Raji (cell line): ENCODE measurements around the gene SLC25A4.
A peak's percentile ranks its signal among the peaks of the same experiment; 100 is the strongest.

Experiments used
- POLR2A ChIP-seq: IDR thresholded peaks from 2 replicates; pipeline ENCODE4 v1.6.1; 2011; ENCODE audit warnings: low read depth, low read length, control low read depth; ENCODE audit not compliant: insufficient read depth

SLC25A4 gene

DNA sequence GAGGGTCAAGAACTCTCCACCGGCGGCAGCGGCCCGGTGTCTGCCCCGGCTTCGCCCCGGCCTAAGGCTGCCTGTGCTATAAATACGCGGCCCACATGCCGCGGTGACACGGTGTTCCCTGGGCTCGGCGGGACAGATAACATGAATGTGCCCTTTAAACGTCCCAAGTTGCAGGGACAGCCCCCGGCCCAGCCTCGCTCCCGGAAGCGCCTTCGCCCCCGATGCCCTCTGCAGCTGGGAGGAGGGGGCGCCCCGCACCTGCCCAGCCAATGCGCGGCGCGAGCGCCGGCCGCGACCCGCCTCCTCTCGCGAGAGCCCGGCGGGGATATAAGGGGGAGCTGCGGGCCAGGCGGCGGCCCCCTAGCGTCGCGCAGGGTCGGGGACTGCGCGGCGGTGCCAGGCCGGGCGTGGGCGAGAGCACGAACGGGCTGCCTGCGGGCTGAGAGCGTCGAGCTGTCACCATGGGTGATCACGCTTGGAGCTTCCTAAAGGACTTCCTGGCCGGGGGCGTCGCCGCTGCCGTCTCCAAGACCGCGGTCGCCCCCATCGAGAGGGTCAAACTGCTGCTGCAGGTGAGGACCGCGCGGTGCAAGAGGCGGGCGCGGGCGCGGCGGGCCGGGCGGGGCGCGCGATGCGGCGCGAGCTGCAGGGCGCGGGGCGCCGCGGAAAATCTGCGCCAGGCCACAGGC, at the start of gene SLC25A4:
SLC25A4 (plus strand) TSS at position 355 of the 689 bp plus-strand sequence; CDS start at position 462, 107 bp downstream.
- peak; percentile 99 for TF ChIP-seq POLR2A

DNA sequence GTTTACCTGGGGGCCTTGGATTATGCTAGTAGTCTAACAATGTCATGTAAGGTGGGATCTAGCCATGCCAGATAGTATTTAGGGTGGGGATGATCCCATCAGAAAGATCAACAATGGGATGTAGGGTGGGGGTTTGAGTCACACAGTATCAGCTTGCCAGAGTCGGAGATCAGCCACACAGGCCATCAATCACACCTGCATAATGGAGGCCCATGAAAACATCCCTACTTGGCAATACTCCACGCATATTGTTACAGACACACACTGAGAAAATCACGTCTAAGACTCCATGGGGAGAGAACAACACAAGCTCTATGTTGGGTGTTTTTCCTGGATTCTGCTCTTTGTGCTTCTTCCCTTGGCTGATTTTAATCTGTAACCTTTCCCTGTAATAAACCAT, 49.5 kb upstream of the SLC25A4 start:
- TF ChIP-seq POLR2A: no peak

DNA sequence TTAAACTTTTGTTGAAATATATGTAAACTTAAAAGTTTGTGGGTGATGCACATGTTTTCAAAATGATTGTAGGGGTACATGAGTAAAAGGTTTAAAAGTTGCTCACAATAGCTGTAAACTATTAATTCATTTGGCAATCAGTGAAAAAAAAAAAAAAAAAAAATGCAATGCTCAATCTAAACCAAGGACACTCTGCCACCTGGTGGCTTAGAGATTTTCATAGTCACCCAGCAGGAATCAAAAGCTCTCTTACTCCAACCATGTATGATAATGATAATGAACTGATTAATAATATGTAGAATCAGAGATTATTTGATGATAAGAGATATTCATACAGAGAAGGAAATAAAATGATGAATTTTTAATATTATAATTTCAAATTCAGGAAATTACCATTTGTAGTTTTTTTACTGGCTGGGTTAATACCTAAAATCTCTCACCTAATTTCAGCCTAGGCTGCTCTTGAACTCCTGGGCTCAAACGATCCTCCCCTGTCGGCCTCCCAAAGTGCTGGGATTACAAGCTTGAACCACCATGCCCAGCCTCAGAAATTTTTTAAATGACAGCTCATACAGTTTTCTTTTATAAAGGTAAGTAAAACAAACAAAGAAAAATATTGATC, 46.9 kb upstream of the SLC25A4 start:
- no peak for TF ChIP-seq POLR2A

DNA sequence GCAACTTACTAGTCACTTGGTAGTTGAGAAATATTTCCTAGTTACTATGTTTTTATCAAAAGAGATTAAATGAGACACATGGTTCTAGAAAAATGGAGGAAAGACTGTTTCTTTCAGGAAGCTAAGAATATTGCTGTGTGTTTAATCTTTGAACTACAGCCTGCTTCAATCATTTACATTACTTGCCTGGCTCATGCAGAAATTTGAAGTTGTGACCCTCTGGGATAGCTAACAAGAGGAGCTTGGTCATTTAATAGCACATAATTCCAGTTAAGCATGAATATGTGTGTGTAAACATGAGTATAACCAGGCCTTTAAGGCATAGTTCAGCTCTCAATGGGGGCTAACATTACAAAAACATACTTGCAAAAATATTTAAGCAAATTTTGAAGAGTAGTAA, 44.6 kb upstream of the SLC25A4 start:
- TF ChIP-seq POLR2A: no peak

DNA sequence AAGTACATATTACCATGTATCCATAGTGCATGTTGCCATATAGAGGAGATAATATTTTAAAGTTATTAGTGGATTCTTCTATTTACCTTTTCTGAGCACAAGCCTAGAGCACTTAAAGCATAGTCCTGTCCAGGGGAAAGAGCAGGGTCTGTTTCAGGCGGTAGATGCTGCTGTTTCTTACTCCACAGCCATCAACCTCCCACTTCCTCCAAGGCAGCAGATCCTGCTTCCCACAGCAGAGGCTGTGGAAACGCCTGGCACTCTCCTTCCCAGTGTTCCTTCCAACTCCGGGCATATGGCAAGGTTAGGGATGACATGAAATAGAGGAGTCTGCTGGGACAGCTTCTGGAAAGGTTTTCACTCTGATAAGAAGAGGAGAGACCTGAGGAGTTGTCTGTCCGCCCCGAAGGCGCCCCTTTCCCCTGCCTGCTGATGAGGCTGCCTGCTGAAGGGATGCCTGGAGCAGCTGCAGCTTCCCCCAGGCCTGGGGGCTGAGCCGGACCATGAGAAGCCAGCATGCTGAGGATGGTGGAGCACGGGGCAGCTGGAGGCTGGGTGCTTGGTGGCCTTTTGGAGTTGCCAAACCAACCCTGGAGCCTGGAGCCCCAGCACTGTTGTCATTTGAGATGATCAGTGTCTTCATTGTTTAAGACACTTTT, 43.9 kb upstream of the SLC25A4 start:
- no peak for TF ChIP-seq POLR2A

DNA sequence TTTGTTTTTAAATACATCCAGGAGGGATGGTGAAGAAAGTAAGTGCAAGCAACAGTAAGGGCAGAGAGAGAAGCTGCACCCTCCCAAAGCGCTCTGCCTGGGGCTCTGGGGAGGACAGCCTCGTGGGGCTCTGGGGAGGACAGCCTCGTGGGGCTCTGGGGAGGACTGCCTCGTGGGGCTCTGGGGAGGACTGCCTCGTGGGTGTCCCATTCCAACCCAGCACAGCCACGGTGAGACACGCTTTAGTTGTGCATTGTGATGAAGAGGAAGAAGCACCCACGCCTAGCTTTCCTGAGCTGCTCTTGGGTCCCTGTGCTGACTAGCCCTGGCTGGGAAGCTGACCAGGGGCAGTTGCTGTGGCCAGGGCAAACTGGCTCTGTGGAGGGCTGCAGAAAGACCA, 43.1 kb upstream of the SLC25A4 start:
- TF ChIP-seq POLR2A: no peak

DNA sequence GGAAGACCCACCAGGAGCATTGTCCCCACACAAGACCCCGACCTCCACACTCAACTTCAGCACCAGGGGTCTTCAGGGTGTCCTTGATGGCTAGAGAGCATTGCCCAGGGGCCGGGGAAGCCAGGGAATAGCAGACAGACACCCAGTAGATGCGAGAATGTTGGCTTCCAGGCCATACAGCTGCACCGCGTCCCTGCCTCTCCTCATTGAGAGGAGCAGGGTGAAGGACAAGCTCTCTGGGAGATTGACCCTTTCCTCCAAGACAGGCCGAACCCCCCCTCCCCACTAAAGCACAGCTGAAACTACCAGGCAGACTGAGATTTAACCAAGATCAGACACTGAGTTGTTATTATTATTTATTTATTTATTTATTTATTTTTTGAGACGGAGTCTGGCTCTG, 42.6 kb upstream of the SLC25A4 start:
- no peak for TF ChIP-seq POLR2A

DNA sequence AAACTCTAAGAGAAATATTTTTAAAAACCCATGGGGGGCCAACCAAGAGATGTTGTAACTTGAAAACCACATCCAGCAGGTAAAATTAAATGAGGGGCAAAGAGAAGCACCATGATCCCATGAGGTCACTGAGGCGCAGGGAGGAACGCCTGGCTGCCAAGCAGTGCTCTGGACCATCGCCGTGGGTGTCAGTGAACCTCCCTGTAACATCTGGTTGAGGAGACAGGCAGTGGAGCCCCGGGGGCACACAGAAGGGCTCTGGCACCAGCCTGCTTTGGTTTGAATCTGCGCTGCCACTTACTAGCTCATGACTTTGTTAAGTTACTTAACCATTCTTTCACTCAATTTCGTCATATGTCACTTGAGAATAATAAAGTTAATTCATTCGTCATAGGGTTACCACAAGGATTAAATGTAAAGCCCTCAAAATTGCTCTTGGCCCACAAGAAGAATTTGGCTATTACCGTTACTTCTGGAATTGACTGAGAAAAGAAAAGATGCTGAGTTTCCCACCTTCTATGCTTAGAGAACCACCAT, 41.6 kb upstream of the SLC25A4 start:
- no peak for TF ChIP-seq POLR2A

DNA sequence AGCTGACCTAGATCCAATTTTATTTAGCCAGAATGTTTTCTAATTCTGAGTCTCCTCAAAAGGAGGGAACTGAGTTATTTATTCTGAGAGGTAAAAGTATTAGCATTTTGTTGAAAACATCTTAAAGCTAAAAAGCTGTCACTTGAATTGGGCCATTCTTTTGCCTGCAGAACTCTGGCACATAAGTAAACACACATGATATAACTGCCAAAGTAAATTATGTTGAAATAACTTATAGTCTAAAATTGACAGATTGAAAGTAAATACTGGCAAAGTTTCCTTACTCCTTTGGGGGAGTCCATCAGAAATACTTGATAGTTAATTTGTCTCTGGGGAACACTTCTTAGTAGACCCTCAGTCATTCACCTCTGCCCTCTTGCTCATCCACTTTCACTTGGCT, 38.3 kb upstream of the SLC25A4 start:
- TF ChIP-seq POLR2A: no peak

DNA sequence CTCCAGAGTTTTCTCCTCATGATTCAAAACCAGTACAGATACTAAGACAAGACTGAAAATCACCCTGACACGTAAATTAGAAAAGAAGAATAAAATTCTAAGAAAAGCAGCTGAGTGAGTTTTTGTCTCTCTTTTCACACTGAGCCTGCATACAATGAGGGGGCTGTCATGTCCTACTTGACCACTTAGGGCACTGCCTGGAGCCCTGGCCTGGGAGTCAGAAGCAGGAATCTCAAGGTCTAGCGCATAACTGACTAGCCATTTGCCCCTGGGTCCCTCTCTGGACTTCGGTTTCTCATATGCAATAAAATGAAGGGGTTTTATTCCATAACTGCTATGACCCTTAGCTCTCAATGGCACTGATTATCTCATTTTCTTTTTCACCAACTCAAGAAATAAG, 36.7 kb upstream of the SLC25A4 start:
- TF ChIP-seq POLR2A: no peak

DNA sequence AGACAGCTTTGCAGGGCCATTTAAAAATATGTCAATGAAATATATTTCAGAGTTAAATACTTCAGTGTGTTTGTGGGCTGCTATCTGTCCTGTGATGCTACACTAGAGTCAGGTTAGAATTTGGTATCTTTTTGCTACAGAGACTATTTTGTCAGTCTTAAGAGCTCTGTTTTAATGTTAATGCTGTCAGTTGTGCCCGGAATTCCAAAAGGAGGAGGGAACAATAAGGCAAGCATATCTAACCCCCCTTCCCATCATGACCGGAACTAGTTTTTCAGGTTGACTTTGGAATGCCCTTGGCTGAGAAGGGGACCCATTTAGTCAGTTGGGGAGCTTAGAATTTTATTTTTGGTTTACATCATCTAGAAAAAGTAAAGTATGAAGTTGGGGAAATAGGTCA, 34.9 kb upstream of the SLC25A4 start:
- TF ChIP-seq POLR2A: no peak

DNA sequence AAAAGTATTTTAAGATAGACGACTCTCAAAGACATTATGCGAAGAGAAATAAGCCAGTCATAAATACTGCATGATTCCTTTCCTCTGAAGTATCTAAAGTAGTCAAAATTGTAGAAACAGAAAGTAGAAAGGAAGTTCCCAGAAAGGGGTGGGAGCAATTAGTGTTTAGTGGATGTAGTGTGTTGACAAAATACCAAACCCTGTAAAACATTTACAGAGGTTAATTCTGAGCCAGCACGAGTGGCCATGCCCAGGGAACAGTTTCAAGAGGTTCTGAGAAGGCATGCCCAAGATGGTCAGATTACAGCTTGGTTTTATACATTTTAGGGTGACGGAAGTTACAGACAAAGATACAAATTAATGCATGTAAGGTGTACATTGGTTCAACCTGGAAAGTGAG, 34.4 kb upstream of the SLC25A4 start:
- no peak for TF ChIP-seq POLR2A

DNA sequence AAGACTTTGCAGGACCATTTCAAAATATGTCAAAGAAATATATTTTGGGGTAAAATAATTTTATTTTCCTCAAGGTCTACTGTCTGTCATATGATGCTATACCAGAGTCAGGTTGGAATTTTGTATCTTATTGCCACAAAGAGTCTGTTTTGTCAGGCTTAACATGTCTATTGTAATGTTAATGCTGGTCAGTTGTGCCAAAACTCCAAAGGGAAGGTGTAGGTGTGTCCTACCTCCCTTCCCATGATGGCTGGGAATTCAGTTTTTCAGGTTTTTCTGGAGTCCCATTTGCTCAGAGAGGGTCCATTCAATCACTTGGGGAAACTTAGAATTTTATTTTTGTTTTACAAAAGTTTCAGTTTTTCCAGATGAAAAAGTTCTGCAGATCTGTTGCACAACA, 33.3 kb upstream of the SLC25A4 start:
- no peak for TF ChIP-seq POLR2A

DNA sequence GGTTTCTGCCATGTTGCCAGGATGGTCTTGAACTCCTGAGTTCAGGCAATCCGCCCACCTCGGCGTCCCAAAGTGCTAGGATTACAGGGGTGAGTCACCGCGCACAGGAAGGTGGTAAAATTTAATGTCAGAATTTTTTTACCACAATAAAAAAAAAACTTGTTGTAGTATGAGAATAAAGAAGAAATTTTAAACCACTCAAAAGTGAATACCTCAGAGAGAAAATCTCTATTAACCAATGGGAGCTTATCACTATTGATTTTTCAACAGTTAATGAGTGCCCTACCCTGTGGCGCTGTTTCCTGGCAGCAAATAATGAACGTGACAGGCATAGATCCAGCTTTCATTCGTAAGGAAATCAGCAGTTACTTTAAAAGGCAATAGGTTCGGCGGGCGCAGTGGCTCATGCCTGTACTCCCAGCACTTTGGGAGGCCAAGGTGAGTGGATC, 32.7 kb upstream of the SLC25A4 start:
- TF ChIP-seq POLR2A: no peak

DNA sequence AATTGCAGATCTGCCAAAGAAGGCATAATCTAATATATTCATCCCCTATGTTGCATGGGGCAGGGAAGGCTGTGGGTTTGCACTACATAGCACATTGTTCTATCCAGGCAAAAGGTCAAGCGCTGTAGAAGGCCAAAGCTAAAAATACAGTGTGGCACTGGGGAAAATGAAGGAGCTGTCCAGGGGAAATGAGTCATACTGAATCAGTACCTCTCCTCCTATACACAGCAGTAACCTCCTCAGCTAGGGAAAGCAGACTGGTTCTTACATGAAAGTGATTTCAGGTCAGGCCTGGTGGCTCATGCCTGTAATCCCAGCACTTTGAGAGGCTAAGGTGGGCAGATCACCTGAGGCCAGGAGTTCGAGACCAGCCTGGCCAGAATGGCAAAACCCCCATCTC, 31.0 kb upstream of the SLC25A4 start:
- TF ChIP-seq POLR2A: no peak

DNA sequence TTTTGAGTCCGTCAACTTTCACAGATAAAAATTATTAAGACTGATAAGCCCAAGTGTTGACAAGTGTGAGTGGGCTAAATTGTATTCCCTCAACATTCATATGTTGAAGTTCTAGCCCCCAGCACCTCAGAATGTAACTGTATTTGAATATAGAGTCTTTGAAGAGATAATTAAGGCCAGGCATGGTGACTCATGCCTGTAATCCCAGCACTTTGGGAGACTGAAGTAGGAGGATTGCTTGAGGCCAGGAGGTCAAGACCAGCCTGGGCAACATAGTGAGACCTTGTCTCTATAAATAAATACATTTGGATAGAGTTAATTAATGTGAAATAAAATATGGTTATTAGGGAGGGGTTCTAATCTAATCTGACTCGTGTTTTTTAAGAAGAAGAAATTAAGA, 29.7 kb upstream of the SLC25A4 start:
- TF ChIP-seq POLR2A: no peak
